Measurements from ENCODE around the gene COL8A2. TPM values are rescaled to one million over a fixed set of nuclear protein-coding genes. Genes with fewer than 3 reads are reported as not detected.

The COL8A2 gene
- total RNA-seq, 4 donors from 2014 or later, result 2.7 to 6.4 (median 3.7) TPM

DNA sequence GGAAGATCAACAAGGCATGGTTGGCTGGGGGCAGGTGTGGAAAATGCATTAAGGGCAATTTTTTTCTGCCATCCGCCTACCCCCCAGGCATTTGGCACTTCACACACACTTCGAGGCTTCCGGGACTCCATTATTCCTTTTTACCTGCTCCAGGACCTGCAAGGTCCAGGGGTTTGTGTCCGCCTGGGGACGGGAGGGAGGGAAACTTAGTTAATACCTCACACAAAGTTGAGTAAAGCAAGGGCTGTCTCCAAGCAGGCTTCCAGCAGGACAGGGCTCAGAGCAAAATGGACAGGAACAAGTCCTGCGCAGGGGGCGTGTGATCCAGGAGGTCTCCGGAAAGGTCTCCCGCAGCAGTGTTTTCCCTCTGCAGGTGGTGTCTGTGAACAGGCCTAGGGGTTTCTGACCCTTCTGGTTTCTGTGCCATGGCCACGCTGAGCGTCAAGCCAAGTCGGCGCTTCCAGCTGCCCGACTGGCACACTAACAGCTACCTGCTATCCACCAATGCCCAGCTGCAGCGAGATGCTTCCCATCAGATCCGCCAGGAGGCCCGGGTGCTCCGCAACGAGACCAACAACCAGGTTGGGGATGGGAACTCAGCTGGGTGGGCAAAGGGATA is 40.4 kb downstream of the COL8A2 start:
- no peak for DNase-seq (ENCODE audit: low spot score)
- TF ChIP-seq, protein P1, sequence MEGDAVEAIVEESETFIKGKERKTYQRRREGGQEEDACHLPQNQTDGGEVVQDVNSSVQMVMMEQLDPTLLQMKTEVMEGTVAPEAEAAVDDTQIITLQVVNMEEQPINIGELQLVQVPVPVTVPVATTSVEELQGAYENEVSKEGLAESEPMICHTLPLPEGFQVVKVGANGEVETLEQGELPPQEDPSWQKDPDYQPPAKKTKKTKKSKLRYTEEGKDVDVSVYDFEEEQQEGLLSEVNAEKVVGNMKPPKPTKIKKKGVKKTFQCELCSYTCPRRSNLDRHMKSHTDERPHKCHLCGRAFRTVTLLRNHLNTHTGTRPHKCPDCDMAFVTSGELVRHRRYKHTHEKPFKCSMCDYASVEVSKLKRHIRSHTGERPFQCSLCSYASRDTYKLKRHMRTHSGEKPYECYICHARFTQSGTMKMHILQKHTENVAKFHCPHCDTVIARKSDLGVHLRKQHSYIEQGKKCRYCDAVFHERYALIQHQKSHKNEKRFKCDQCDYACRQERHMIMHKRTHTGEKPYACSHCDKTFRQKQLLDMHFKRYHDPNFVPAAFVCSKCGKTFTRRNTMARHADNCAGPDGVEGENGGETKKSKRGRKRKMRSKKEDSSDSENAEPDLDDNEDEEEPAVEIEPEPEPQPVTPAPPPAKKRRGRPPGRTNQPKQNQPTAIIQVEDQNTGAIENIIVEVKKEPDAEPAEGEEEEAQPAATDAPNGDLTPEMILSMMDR (IDR thresholded peaks at IDR 0.05), result no peak
- no peak for ATAC-seq (ENCODE audit: low FRiP score)

GRCh38 chr1:36083635-36084496 is 41.2 kb downstream of the COL8A2 start, which contains the start of gene TEKT2:
TSS of gene TEKT2 (plus strand) at chr1:36084094. CDS start at chr1:36084922, 828 bp downstream.
- TF ChIP-seq, protein P1 (IDR thresholded peaks at IDR 0.05), result no peak
- peak; percentile 17 for ATAC-seq (ENCODE audit: low FRiP score)
- no peak for DNase-seq (ENCODE audit: low spot score)

- no peak for ATAC-seq (ENCODE audit: low FRiP score)
- TF ChIP-seq, protein P1 (IDR thresholded peaks at IDR 0.05), result no peak
- DNase-seq (ENCODE audit: low spot score), result no peak
Measured at GRCh38 chr1:36083219-36083618, 41.8 kb downstream of the COL8A2 start.

GRCh38 chr1:36081926-36082485 is 43.0 kb downstream of the COL8A2 start:
- no peak for ATAC-seq (ENCODE audit: low FRiP score)
- no peak for DNase-seq (ENCODE audit: low spot score)
- TF ChIP-seq, protein P1 (IDR thresholded peaks at IDR 0.05), result no peak

GRCh38 chr1:36080801-36081200 is 44.2 kb downstream of the COL8A2 start:
- DNase-seq (ENCODE audit: low spot score), result no peak
- no peak for ATAC-seq (ENCODE audit: low FRiP score)
- TF ChIP-seq, protein P1 (IDR thresholded peaks at IDR 0.05), result no peak

GRCh38 chr1:36080236-36080635 is 44.8 kb downstream of the COL8A2 start:
- TF ChIP-seq, protein P1 (IDR thresholded peaks at IDR 0.05), result no peak
- no peak for DNase-seq (ENCODE audit: low spot score)
- ATAC-seq (ENCODE audit: low FRiP score), result no peak

Data from omental fat pad (tissue), 4 donors.